C4-2B (cell line): ENCODE results near the gene CENPP.

Experiments
- ZFX ChIP-seq: fragments of 450-650 bp; IDR thresholded peaks from 2 replicates; pipeline ENCODE4 v1.6.1; 2017
- TF ChIP-seq, protein P1 (sequence below): fragments of 450-650 bp; conservative IDR thresholded peaks from 2 replicates; pipeline ENCODE4 v1.5.1; 2017; ENCODE audit warnings: mild to moderate bottlenecking

DNA sequence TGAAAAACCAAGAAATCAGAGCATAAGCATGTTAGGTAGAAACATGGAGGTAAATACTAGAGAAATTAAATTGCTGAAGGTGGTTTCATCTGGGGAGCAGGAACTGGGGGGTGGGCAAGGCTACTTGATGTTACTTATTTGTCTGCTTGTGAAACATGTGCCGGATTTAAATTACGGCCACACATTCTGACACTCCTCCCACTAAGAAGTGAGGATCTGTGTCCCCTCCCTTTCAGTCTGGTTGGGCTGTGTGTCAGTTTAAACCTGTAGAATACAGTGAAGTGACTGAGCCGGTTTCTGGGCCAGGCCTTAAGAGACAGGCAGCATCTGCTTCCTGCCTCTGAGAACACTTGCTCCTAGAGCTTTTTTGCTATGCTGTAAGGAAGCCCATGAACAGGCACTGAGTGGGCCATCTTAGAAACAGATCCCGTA lies 29.9 kb upstream of the CENPP start:
- TF ChIP-seq, protein P1, sequence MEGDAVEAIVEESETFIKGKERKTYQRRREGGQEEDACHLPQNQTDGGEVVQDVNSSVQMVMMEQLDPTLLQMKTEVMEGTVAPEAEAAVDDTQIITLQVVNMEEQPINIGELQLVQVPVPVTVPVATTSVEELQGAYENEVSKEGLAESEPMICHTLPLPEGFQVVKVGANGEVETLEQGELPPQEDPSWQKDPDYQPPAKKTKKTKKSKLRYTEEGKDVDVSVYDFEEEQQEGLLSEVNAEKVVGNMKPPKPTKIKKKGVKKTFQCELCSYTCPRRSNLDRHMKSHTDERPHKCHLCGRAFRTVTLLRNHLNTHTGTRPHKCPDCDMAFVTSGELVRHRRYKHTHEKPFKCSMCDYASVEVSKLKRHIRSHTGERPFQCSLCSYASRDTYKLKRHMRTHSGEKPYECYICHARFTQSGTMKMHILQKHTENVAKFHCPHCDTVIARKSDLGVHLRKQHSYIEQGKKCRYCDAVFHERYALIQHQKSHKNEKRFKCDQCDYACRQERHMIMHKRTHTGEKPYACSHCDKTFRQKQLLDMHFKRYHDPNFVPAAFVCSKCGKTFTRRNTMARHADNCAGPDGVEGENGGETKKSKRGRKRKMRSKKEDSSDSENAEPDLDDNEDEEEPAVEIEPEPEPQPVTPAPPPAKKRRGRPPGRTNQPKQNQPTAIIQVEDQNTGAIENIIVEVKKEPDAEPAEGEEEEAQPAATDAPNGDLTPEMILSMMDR, result no peak
- no peak for TF ChIP-seq ZFX
